ENCODE data around the gene GPR157. TPM values are rescaled to one million over a fixed set of nuclear protein-coding genes. Genes with fewer than 3 reads are reported as not detected.

Gene GPR157
- total RNA-seq, 1 donor = 5.4 TPM

DNA sequence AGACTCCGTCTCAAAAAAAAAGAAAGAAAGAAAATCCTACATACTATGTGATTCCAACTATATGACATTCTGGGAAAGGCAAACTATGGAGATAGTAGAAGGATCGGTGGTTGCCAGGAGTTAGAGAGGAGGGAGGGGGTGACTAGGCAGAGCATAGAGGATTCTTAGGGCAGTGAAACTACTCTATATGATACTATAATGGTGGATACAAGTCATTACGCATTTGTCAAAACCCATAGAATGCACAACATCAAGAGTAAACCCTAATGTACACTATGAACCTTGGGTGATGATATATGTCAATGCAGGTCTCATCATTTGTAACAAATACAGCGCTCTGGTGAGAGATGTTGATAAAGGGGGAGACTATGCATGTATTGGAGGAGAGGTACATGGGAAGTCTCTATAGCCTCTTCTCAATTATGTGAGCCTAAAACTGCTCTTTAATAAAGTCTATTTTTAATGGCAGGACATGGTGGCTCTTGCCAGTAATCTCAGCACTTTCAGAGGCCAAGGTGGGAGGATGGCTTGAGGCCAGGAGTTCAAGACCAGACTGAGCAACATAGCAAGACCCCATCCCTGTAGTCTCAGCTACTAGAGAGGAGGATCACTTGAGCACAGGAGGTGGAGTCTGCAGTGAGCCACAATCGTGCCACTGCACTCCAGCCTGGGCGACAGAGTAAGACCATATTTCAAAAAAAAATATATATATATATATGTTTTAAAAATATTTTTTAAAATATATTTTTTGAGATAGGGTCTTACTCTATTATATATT, 76.4 kb downstream of the GPR157 start:
- Histone ChIP-seq H3K27me3 (ENCODE audit: insufficient read depth, low read length) (peaks cover 5% of the 10 kb centered on the region), H2AFZ (ENCODE audit: low read length) (no peak overlapping the region), H4K20me1 (ENCODE audit: insufficient read depth, low read length) (no peaks in the 10 kb centered on the region), H3K4me3 (ENCODE audit: insufficient read depth, low read length) (no peak overlapping the region), H3K36me3 (ENCODE audit: insufficient read depth, low read length) (no peaks in the 10 kb centered on the region), H3K27ac (ENCODE audit: low read depth, low read length) (no peak overlapping the region), H3K9me3 (ENCODE audit: low read depth, low read length) (no peaks in the 10 kb centered on the region), H3K79me2 (ENCODE audit: insufficient read depth, low read length) (no peaks in the 10 kb centered on the region), H3K4me2 (ENCODE audit: insufficient read depth, low read length) (no peak overlapping the region), H3K4me1 (ENCODE audit: insufficient read depth, low read length) (no peaks in the 10 kb centered on the region)
- DNase-seq (ENCODE audit: insufficient read length, low spot score, missing footprints) = no peak
- TF ChIP-seq, protein P1, sequence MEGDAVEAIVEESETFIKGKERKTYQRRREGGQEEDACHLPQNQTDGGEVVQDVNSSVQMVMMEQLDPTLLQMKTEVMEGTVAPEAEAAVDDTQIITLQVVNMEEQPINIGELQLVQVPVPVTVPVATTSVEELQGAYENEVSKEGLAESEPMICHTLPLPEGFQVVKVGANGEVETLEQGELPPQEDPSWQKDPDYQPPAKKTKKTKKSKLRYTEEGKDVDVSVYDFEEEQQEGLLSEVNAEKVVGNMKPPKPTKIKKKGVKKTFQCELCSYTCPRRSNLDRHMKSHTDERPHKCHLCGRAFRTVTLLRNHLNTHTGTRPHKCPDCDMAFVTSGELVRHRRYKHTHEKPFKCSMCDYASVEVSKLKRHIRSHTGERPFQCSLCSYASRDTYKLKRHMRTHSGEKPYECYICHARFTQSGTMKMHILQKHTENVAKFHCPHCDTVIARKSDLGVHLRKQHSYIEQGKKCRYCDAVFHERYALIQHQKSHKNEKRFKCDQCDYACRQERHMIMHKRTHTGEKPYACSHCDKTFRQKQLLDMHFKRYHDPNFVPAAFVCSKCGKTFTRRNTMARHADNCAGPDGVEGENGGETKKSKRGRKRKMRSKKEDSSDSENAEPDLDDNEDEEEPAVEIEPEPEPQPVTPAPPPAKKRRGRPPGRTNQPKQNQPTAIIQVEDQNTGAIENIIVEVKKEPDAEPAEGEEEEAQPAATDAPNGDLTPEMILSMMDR (IDR thresholded peaks at IDR 0.05; ENCODE audit: extremely low read depth, low read depth, low read length) = no peak

DNA sequence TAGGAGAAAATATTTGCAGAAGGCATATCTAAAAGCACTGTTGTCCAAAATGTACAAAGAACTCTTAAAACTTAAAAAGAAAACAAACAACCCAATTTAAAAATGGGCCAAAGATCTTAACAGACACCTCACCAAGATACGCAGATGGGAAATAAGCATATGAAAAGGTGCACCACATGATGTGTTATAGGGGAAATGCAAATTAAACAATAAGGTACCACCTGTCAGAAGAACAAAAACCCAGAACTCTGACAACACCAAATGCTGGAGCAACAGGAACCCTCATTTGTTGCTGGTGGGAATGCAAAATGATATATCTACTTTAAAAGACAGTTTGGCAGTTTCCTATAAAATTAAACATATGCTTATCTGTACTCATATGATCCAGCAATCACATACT, 77.5 kb downstream of the GPR157 start:
- Histone ChIP-seq H3K36me3 (ENCODE audit: insufficient read depth, low read length) (no peaks in the 10 kb centered on the region), H3K4me2 (ENCODE audit: insufficient read depth, low read length) (no peak overlapping the region), H3K27ac (ENCODE audit: low read depth, low read length) (no peak overlapping the region), H3K79me2 (ENCODE audit: insufficient read depth, low read length) (no peaks in the 10 kb centered on the region), H4K20me1 (ENCODE audit: insufficient read depth, low read length) (no peaks in the 10 kb centered on the region), H2AFZ (ENCODE audit: low read length) (no peak overlapping the region), H3K4me1 (ENCODE audit: insufficient read depth, low read length) (no peaks in the 10 kb centered on the region), H3K27me3 (ENCODE audit: insufficient read depth, low read length) (peaks cover 8% of the 10 kb centered on the region), H3K4me3 (ENCODE audit: insufficient read depth, low read length) (no peak overlapping the region), H3K9me3 (ENCODE audit: low read depth, low read length) (no peaks in the 10 kb centered on the region)
- TF ChIP-seq, protein P1 (IDR thresholded peaks at IDR 0.05; ENCODE audit: extremely low read depth, low read depth, low read length) = no peak
- DNase-seq (ENCODE audit: insufficient read length, low spot score, missing footprints) = no peak

DNA sequence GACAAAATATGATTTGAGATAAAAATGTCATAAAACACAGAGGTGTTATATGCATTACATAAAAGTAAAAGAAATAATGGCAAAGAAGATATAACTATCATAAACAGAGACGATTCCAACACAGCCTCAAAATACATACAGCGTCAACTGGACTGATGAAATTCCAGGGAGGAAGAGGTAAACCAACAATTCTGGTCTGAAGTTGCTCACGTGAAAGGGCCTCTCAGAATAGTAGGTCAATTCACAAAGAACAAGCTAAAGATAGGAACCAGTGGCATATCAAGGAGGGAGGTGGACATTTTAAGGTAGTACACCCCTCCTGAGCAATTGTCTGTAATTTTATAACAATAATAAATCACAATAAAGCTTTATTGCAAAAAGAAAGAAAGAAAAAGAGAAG, 78.1 kb downstream of the GPR157 start:
- no peak overlapping the region for H3K4me2 ChIP-seq (ENCODE audit: insufficient read depth, low read length)
- no peak for DNase-seq (ENCODE audit: insufficient read length, low spot score, missing footprints)
- peaks cover 8% of the 10 kb centered on the region for H3K27me3 ChIP-seq (ENCODE audit: insufficient read depth, low read length)
- TF ChIP-seq, protein P1 (IDR thresholded peaks at IDR 0.05; ENCODE audit: extremely low read depth, low read depth, low read length) = no peak
- no peaks in the 10 kb centered on the region for H4K20me1 ChIP-seq (ENCODE audit: insufficient read depth, low read length)
- H3K4me3 ChIP-seq (ENCODE audit: insufficient read depth, low read length) = no peak overlapping the region
- no peak overlapping the region for H2AFZ ChIP-seq (ENCODE audit: low read length)
- H3K9me3 ChIP-seq (ENCODE audit: low read depth, low read length) = no peaks in the 10 kb centered on the region
- no peaks in the 10 kb centered on the region for H3K79me2 ChIP-seq (ENCODE audit: insufficient read depth, low read length)
- H3K4me1 ChIP-seq (ENCODE audit: insufficient read depth, low read length) = no peaks in the 10 kb centered on the region
- H3K36me3 ChIP-seq (ENCODE audit: insufficient read depth, low read length) = no peaks in the 10 kb centered on the region
- H3K27ac ChIP-seq (ENCODE audit: low read depth, low read length) = no peak overlapping the region

Small RNA genes lying within 50 kb of the gene (small RNA-seq; reads per million reads assigned to genes)
- gene RF00424 = not detected

Other genes starting within 250 kb of the GPR157 start
- not detected in 2 replicates for gene CA6, start 183.2 kb downstream of the GPR157 start, total RNA-seq
- gene SLC2A7, start 102.7 kb downstream of the GPR157 start, total RNA-seq = not detected in 2 replicates
- 11.2 and 22.4 TPM in 2 replicates for gene SLC2A5, start 59.5 kb downstream of the GPR157 start, total RNA-seq
- 45.1 and 51.4 TPM in 2 replicates for gene H6PD, start 105.7 kb upstream of the GPR157 start, total RNA-seq
- 14.7 and 23.2 TPM in 2 replicates for gene SPSB1, start 163.8 kb upstream of the GPR157 start, total RNA-seq